ENCODE data around the gene PPP1CB.
"Not testable (repeated sequence)": the region's sequence is repeated elsewhere in the genome, so short reads cannot be mapped to it uniquely, and the experiment has no call there.

Gene PPP1CB

DNA sequence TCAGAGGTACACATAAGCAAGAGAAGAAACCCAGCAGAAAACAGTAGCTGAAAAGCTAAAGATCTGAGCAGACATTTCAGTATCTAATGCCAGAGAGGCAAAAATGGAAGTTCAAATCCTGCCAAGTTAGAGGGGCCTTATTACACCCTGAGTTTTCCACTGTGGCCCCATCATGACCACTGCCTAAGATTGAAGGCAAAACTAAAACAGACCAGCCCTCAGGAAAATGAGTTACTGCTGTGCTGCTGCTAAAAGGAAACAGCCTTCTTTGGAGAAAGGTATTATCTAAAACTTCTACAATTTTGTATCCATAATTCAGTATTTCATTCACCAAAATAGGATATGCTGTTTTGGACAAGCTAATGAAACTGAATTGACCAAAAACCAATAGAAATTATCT lies 16.8 kb downstream of the PPP1CB start:
- no peak for DNase-seq

DNA sequence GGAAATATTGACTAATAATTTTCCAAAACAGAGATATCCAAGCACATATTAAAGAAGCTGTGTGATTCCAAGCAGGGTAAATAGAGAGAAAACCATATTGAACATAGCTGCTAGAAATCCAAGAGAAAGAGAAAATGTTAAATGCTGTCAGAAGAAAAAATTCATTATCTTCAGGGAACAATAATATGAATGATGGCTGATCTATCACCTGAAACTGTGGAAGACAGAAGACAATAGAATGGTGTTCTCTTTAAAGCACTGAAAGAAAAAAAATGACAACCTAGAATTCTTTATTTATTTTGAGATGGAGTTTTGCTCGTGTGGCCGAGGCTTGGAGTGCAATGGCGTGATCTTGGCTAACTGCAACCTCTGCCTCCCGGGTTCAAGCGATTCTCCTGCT lies 17.3 kb downstream of the PPP1CB start:
- no peak for DNase-seq
- intact Hi-C loops (cut with DNase I): no loop called here

More for the DNA sequence above, 16.8 kb downstream of the PPP1CB start:
- intact Hi-C loops (cut with DNase I): no loop called here

GRCh38 chr2:28772351-28772750 lies 20.7 kb downstream of the PPP1CB start:
- intact Hi-C loops (cut with DNase I): no loop called here
- DNase-seq: no peak

DNA sequence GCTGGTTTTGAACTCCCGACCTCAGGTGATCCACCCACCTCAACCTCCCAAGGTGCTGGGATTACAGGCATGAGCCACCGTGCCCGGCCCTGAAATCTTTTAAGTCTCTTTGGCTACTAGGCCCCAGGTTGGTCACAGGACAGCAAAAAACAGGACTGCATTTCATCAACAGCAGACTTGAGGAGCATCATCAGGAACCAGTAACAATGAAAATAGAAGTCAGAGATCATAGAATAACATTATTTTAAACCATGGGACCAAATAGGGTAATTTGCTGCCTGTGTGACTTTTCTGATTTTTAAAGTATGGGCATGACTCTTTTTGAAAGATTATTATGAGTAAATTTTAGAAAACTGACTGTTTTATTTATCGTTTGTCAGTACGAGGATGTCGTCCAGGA lies 24.8 kb downstream of the PPP1CB start:
- DNase-seq: peak in 1 of 10 donors; percentile 62
- intact Hi-C loops (cut with DNase I): no loop called here

GRCh38 chr2:28778392-28778791 lies 26.8 kb downstream of the PPP1CB start:
- DNase-seq: no peak
- intact Hi-C loops (cut with DNase I): no loop called here

DNA sequence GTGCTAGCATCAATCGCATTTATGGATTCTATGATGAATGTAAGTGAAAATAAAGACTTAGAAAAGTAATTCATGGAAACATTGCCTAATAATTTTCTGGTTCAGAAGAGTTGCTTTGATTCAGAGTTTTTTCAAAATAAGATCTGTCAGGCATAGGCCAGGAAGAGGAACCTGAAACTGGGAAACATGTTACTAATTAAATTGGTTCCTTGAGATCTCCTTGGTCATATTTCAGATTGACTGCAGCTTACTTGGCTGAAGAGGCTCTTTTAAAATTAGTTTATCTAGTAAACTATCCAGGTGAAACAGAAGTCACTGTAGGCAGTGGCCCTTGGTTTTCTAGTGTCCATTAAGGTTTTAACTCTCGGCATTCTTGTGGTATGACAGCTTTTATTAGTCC lies 27.4 kb downstream of the PPP1CB start:
- intact Hi-C loops (cut with DNase I): no loop called here
- DNase-seq: no peak

DNA sequence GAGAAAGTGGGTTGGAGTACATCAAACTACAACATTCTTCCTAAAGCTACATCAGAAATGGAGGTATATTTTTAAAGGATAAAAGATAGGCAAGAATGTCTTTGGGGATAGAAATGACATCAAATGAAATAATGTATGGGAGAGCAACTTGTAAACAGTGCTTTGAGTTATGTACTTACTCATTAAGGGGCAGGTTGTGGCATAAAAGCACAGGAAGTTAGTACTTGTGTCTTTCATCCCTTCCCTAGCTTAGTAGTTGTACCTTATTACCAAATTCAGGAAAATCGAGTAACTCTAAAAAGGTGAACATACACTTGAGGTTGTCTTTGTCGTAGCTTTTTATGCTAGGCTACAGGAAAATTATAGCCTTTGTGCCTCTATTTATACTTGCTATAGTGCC lies 28.9 kb downstream of the PPP1CB start:
- intact Hi-C loops (cut with DNase I): no loop called here
- DNase-seq: no peak

GRCh38 chr2:28782423-28782822 lies 30.8 kb downstream of the PPP1CB start:
- DNase-seq: no peak
- intact Hi-C loops (cut with DNase I): no loop called here

GRCh38 chr2:28784570-28784969 lies 32.9 kb downstream of the PPP1CB start:
- intact Hi-C loops (cut with DNase I): not testable (repeated sequence)
- peak in 1 of 10 donors; percentile 76 for DNase-seq

DNA sequence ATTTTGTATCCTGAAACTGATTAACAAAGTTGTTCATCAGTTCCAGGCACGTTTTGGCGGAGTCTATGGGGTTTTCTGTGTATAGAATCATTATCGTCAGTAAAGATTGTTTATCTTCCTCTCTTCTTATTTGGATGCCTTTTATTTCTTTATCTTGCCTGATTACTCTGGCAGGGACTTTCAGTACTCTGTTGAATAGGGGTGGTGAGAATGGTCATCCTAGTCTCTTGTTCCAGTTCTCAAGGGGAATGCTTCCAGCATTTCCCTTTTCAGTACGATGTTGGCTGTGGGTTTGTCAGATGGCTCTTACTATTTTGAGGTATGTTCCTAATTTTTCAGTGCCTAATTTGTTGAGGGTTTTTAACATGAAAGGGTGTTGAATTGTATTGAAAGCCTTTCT lies 45.0 kb downstream of the PPP1CB start:
- intact Hi-C loops (cut with DNase I): no loop called here

DNA sequence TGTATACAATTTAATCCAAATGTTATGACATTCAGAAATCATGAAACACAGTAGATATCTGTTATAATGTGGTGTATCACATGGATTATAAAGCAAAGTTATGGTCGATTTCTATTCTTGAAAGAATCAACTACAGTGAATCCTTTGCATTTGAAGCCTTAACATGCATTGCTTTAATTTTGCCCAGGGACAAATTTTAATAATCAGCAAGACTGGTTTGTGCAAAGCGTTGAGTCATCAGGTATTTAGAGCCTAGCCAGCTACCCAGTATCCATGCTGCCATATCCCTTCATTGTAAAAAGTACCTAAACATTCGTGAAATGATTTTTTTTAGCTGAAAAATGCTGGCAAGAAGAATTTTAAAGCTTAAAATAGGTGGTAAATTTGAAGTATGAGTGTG lies 50.1 kb downstream of the PPP1CB start:
- DNase-seq: no peak
- intact Hi-C loops (cut with DNase I): no loop called here

More for the DNA sequence above, 45.0 kb downstream of the PPP1CB start:
- DNase-seq: no peak

DNA sequence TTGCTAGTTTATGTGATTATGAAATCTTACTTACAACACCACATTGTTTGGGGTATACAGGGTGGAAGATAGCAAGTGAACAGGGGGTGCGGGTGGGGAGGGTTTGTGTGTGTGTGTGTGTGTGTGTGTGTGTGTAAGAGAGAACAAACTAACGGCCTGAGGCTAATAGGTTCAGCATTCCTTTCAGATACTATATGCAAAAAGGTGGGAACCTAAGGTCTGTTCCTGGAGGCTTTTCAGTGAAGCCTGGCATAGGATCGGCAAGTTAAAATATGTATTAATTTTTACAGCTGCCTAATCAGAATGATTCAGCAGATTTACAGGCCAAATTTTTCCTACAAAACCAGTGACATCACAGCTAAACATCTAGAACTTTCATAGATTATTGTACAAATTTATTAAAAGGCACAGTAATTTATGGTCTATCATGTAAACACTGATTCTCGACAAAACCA lies 51.4 kb downstream of the PPP1CB start:
- DNase-seq: no peak
- intact Hi-C loops (cut with DNase I): no loop called here

GRCh38 chr2:28809927-28810326 lies 58.3 kb downstream of the PPP1CB start:
- peak in 2 of 10 donors; percentile 54 to 62 for DNase-seq
- intact Hi-C loops (cut with DNase I): no loop called here

- DNase-seq: peak; percentile 20 to 96 (median 68)
- intact Hi-C loops (cut with DNase I): no loop called here
These were observed 59.0 kb downstream of the PPP1CB start, which contains the start of gene SPDYA for GRCh38 chr2:28810384-28811285. SPDYA (plus strand) TSS chr2:28810834; CDS start chr2:28816015, 5,181 bp downstream.

DNA sequence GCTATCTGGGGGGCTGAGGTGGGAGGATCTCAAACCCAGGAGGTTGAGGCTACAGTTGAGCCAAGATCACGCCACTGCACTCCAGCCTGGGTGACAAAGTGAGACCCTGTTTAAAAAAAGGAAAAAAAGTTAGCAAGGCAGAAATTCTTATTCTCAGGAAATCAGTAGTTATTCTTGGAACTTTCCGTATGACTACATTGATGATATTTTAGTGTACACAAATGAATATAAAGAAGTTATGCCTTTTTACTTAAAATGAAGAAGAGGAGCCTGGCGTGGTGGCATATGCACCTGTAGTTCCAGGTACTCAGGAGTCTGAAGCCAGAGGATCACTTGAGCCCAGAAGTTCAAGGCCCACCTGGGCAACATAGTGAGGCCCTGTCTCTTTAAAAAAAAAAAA lies 66.4 kb downstream of the PPP1CB start:
- intact Hi-C loops (cut with DNase I): no loop called here
- DNase-seq: no peak

- peak in 1 of 10 donors; percentile 25 for DNase-seq
- intact Hi-C loops (cut with DNase I): no loop called here
These were observed 69.8 kb downstream of the PPP1CB start for GRCh38 chr2:28821295-28821958.

GRCh38 chr2:28822036-28822435 lies 70.4 kb downstream of the PPP1CB start:
- intact Hi-C loops (cut with DNase I): no loop called here
- DNase-seq: no peak

DNA sequence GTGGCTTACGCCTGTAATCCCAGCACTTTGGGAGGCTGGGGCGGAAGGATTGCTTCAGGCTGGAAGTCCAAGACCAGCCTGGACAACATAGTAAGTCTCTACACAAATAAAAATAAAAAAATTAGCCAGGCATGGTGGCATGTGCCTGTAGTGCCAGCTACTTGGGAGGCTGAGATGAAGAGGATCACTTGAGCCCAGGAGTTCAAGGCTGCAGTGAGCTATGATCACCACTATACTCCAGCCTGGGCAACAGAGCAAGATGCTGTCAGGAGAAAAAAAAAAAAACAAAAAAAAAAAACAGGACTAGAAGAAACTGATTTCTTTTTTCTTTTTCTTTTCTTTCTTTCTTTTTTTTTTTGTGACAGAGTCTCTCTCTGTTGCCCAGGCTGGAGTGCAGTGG lies 72.6 kb downstream of the PPP1CB start:
- intact Hi-C loops (cut with DNase I): no loop called here
- no peak for DNase-seq

GRCh38 chr2:28824870-28825269 lies 73.2 kb downstream of the PPP1CB start:
- intact Hi-C loops (cut with DNase I): no loop called here
- no peak for DNase-seq

- intact Hi-C loops (cut with DNase I): no loop called here
- DNase-seq: no peak
These were observed 76.8 kb downstream of the PPP1CB start for GRCh38 chr2:28828382-28828781.

- intact Hi-C loops (cut with DNase I): no loop called here
- no peak for DNase-seq
These were observed 82.3 kb downstream of the PPP1CB start for GRCh38 chr2:28833740-28834470.
